Neural progenitor cell (in vitro differentiated cells): Measurements from ENCODE around the gene INPP5D. TPM values are rescaled to one million over a fixed set of nuclear protein-coding genes. Genes with fewer than 3 reads are reported as not detected.

Experiments
- DNase-seq: peaks from one replicate; pipeline ENCODE4 v3.0.0-alpha.2; 2016; ENCODE audit warnings: low spot score
- H2AFZ ChIP-seq: fragments of 200-600 bp; sonication (generic); replicated peaks from 2 replicates; pipeline ENCODE4 v1.6.1; 2016; ENCODE audit warnings: antibody characterized with exemption
- H3F3A ChIP-seq: fragments of 200-600 bp; sonication (generic); 2 replicates; pipeline ENCODE4 v1.6.1; 2016; ENCODE audit warnings: antibody characterized with exemption, low read depth
- H3K27ac ChIP-seq: fragments of 200-600 bp; sonication (generic); 2 replicates; pipeline ENCODE4 v1.5.1; 2016; ENCODE audit warnings: mild to moderate bottlenecking
- H3K27me3 ChIP-seq: fragments of 200-600 bp; sonication (generic); 2 replicates; pipeline ENCODE4 v1.6.1; 2016; ENCODE audit warnings: mild to moderate bottlenecking, moderate library complexity
- H3K36me3 ChIP-seq: fragments of 200-600 bp; sonication (generic); 2 replicates; pipeline ENCODE4 v1.5.1; 2016
- H3K4me1 ChIP-seq: fragments of 200-600 bp; sonication (generic); 2 replicates; pipeline ENCODE4 v1.6.1; 2016; ENCODE audit warnings: mixed run types
- H3K4me2 ChIP-seq: fragments of 200-600 bp; sonication (generic); 2 replicates; pipeline ENCODE4 v1.6.1; 2016
- H3K4me3 ChIP-seq: fragments of 200-600 bp; sonication (generic); 2 replicates; pipeline ENCODE4 v1.5.1; 2016
- H3K79me2 ChIP-seq: fragments of 200-600 bp; sonication (generic); 2 replicates; pipeline ENCODE4 v1.6.1; 2016; ENCODE audit warnings: low read depth
- H3K9ac ChIP-seq: fragments of 200-600 bp; sonication (generic); 2 replicates; pipeline ENCODE4 v1.6.1; 2016
- H3K9me3 ChIP-seq: fragments of 200-600 bp; sonication (generic); 2 replicates; pipeline ENCODE4 v1.5.1; 2016; ENCODE audit warnings: low read depth
- H4K20me1 ChIP-seq: fragments of 200-600 bp; sonication (generic); 2 replicates; pipeline ENCODE4 v1.6.1; 2016; ENCODE audit warnings: low read depth
- H3K27ac Mint-ChIP-seq: 3 replicates; pipeline ENCODE4 v1.8.0; 2021; ENCODE audit warnings: mixed read lengths
- H3K27me3 Mint-ChIP-seq: 2 replicates; pipeline ENCODE4 v1.8.0; 2022; ENCODE audit warnings: low read depth, mild to moderate bottlenecking, inconsistent platforms, moderate library complexity, mixed read lengths; ENCODE audit not compliant: insufficient read depth
- H3K36me3 Mint-ChIP-seq: 3 replicates; pipeline ENCODE4 v1.8.0; 2021; ENCODE audit warnings: mixed read lengths
- H3K4me1 Mint-ChIP-seq: 3 replicates; pipeline ENCODE4 v1.8.0; 2021; ENCODE audit warnings: mixed read lengths
- H3K4me3 Mint-ChIP-seq: 3 replicates; pipeline ENCODE4 v1.8.0; 2021; ENCODE audit warnings: mild to moderate bottlenecking, moderate library complexity, mixed read lengths
- H3K9me3 Mint-ChIP-seq: 3 replicates; pipeline ENCODE4 v1.8.0; 2020; ENCODE audit warnings: mixed read lengths
- CTCF ChIP-seq: fragments of 200-600 bp; sonication (generic); IDR thresholded peaks from 2 replicates; pipeline ENCODE4 v1.5.1; 2017; ENCODE audit warnings: antibody characterized with exemption, mild to moderate bottlenecking
- EZH2 ChIP-seq: fragments of 200-600 bp; sonication (generic); IDR thresholded peaks from 2 replicates; pipeline ENCODE4 v1.6.1; 2017; ENCODE audit warnings: antibody characterized with exemption, mild to moderate bottlenecking, moderate library complexity
- EZH2phosphoT487 ChIP-seq: fragments of 200-600 bp; sonication (generic); IDR thresholded peaks from 2 replicates; pipeline ENCODE4 v1.6.1; 2017; ENCODE audit warnings: antibody characterized with exemption
- total RNA-seq: library from RNA; depleted of rRNA; stranded (reverse); fragments of >200 nt; gene quantifications from 2 replicates; pipeline ENCODE4 v1.2.3, GENCODE V29; 2015; ENCODE audit warnings: low replicate concordance

INPP5D gene
- total RNA-seq, 1 donor from 2014 or later: 4.2 TPM

GRCh38 chr2:233143700-233144331 is 83.7 kb downstream of the INPP5D start:
- peaks cover 11% of the 10 kb centered on the region for H3K4me1 ChIP-seq
- H3K27me3 ChIP-seq: no peaks in the 10 kb centered on the region
- no peaks in the 10 kb centered on the region for H3K79me2 ChIP-seq
- no peak overlapping the region for H3K4me2 ChIP-seq
- no peak overlapping the region for H3K9ac ChIP-seq
- Mint-ChIP-seq H3K9me3 (peaks cover 6% of the 10 kb centered on the region), H3K27me3 (peaks cover 14% of the 10 kb centered on the region), H3K4me3 (no peak overlapping the region), H3K4me1 (peaks cover 5% of the 10 kb centered on the region), H3K36me3 (no peaks in the 10 kb centered on the region), H3K27ac (no peak overlapping the region)
- no peaks in the 10 kb centered on the region for H3K36me3 ChIP-seq
- no peak overlapping the region for H3K27ac ChIP-seq
- no peak overlapping the region for H2AFZ ChIP-seq
- no peak for DNase-seq
- H3K4me3 ChIP-seq: no peak overlapping the region
- no peak for TF ChIP-seq CTCF
- no peak for TF ChIP-seq EZH2
- TF ChIP-seq EZH2phosphoT487: no peak
- no peaks in the 10 kb centered on the region for H4K20me1 ChIP-seq
- H3K9me3 ChIP-seq: no peaks in the 10 kb centered on the region
- H3F3A ChIP-seq: peaks cover 12% of the 10 kb centered on the region

- H3K27ac ChIP-seq: no peak overlapping the region
- no peaks in the 10 kb centered on the region for H3K4me1 ChIP-seq
- H3K36me3 ChIP-seq: no peaks in the 10 kb centered on the region
- Mint-ChIP-seq H3K4me1 (no peaks in the 10 kb centered on the region), H3K4me3 (no peak overlapping the region), H3K9me3 (peaks cover 6% of the 10 kb centered on the region), H3K27ac (no peak overlapping the region), H3K36me3 (no peaks in the 10 kb centered on the region), H3K27me3 (peaks cover 14% of the 10 kb centered on the region)
- no peaks in the 10 kb centered on the region for H3K27me3 ChIP-seq
- H3K9me3 ChIP-seq: no peaks in the 10 kb centered on the region
- DNase-seq: no peak
- TF ChIP-seq EZH2phosphoT487 (no peak), CTCF (no peak), EZH2 (no peak)
- H4K20me1 ChIP-seq: no peaks in the 10 kb centered on the region
- no peak overlapping the region for H3K9ac ChIP-seq
- H3K79me2 ChIP-seq: no peaks in the 10 kb centered on the region
- H3F3A ChIP-seq: no peaks in the 10 kb centered on the region
- no peak overlapping the region for H2AFZ ChIP-seq
- H3K4me2 ChIP-seq: no peak overlapping the region
- no peak overlapping the region for H3K4me3 ChIP-seq
These were observed 85.6 kb downstream of the INPP5D start for GRCh38 chr2:233145726-233146125.

GRCh38 chr2:233146194-233146593 is 86.1 kb downstream of the INPP5D start:
- DNase-seq: no peak
- no peaks in the 10 kb centered on the region for H3K9me3 ChIP-seq
- H3K36me3 Mint-ChIP-seq: no peaks in the 10 kb centered on the region

More at GRCh38 chr2:233146194-233146593, 86.1 kb downstream of the INPP5D start:
- TF ChIP-seq EZH2 (no peak), EZH2phosphoT487 (no peak), CTCF (no peak)
- Histone ChIP-seq H2AFZ (no peak overlapping the region), H3K27me3 (no peaks in the 10 kb centered on the region), H3F3A (no peaks in the 10 kb centered on the region), H3K4me2 (no peak overlapping the region), H3K4me1 (no peaks in the 10 kb centered on the region), H3K27ac (no peak overlapping the region), H3K79me2 (no peaks in the 10 kb centered on the region), H3K4me3 (no peak overlapping the region), H4K20me1 (no peaks in the 10 kb centered on the region), H3K9ac (no peak overlapping the region), H3K36me3 (no peaks in the 10 kb centered on the region)
- Mint-ChIP-seq H3K4me3 (no peak overlapping the region), H3K9me3 (peaks cover 6% of the 10 kb centered on the region), H3K27me3 (peaks cover 14% of the 10 kb centered on the region), H3K4me1 (no peaks in the 10 kb centered on the region), H3K27ac (no peak overlapping the region)
